Stimulated activated CD8-positive, alpha-beta memory T cell treated with anti-CD3 and anti-CD28 coated beads, Interleukin-15, amount 100 ng/mL, for 24 hours (primary cell): Measurements from ENCODE around the gene PCDHGC3.

Experiments
- DNase-seq: peaks from one replicate; pipeline ENCODE4 v3.0.0-alpha.2; 2020; ENCODE audit warnings: low read depth

PCDHGC3 gene

DNA sequence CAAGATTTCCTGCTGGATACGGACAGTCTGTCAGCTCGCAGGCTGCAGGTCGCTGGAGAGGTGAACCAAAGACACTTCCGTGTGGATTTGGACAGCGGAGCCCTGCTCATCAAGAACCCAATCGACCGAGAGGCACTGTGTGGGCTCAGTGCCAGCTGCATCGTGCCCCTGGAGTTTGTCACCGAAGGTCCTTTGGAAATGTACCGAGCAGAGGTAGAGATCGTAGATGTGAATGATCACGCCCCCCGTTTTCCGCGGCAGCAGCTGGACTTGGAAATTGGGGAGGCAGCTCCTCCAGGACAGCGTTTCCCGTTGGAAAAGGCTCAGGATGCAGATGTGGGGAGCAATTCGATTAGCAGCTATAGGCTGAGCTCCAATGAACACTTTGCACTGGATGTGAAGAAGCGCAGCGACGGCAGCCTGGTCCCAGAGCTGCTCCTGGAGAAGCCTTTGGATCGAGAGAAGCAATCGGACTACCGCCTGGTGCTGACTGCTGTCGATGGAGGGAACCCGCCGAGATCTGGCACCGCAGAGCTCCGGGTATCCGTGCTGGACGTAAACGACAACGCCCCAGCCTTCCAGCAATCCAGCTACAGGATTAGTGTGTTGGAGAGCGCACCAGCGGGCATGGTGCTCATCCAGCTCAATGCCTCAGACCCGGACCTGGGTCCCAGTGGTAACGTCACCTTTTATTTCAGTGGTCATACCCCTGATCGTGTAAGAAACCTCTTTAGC lies 9.7 kb downstream of the PCDHGC3 start:
- DNase-seq, result no peak

DNA sequence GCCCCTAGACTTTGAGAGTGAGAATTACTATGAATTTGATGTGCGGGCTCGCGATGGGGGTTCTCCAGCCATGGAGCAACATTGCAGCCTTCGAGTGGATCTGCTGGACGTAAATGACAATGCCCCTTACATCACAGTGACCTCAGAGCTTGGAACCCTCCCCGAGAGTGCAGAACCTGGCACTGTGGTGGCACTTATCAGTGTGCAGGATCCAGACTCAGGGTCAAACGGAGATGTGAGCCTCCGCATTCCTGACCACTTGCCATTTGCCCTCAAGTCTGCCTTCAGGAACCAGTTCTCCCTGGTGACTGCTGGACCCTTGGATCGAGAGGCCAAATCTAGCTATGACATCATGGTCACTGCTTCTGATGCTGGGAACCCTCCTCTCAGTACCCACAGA lies 10.3 kb downstream of the PCDHGC3 start:
- DNase-seq, result no peak

DNA sequence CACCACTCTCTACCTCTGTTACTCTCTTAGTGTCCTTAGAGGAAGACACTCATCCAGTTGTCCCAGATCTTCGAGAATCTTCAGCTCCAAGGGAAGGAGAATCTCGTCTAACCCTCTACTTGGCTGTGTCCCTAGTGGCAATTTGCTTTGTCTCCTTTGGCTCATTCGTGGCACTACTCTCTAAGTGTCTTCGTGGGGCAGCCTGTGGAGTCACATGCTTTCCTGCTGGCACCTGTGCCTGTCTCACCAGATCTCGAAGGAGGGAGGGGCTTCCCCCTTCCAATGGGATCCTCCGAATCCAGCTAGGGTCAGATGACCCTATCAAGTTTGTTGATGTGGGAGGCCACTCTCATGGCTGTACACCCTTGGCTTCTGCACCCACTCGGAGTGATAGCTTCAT lies 11.4 kb downstream of the PCDHGC3 start:
- no peak for DNase-seq

DNA sequence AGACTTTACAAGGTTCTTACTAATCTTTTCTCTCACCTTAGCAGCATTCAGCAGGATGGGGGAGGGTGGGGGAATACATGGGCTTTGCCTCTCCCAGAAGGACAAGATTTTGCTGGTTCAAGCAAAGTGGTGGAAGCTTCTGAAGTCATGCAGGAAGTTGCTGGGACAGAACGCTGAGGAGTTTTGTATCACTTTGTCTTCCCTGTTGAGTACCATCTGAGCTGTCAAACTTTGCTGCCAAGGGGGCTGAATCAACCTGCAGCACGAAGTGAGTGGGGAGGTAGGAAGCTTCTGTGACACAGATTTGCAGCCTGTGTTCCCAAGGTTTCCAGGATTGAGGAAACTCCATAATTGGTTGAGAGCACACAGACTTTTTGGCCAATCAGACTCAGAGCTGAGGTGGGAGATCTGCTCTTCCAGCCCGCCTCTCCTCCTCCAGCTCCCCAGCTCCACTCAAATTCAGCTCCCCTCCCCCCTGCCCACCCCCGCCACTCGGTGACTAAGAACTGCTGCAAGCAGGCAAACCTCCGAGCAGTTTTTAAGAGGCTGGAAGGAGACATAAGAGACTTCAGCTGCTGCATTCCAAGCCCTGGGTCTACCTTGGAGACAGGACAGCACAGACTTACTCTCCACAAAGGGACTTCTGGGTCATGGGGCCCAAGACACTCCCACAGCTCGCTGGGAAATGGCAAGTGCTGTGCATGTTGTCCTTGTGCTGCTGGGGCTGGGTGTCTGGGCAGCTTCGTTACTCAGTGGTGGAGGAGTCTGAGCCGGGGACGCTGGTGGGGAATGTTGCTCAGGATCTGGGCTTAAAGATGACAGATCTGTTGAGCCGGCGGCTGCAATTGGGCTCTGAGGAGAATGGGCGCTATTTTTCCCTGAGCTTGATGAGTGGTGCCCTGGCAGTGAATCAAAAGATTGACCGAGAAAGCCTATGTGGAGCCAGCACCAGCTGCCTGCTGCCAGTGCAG lies 13.1 kb downstream of the PCDHGC3 start, which contains the start of gene PCDHGC5:
Gene PCDHGC5, plus strand, starts transcription at position 491 of the 971 bp plus-strand sequence. Its CDS starts 160 bp downstream, at position 651.
- DNase-seq, result no peak

DNA sequence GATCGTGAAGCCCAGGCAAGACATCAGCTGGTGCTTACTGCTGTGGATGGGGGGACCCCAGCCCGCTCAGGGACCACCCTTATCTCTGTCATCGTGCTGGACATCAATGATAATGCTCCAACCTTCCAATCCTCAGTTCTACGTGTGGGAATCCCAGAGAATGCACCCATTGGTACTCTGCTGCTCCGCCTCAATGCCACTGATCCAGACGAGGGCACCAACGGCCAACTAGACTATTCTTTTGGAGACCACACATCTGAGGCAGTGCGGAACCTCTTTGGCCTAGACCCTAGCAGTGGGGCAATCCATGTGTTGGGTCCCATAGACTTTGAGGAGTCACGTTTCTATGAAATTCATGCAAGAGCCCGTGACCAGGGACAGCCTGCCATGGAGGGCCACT lies 14.1 kb downstream of the PCDHGC3 start:
- DNase-seq, result no peak

DNA sequence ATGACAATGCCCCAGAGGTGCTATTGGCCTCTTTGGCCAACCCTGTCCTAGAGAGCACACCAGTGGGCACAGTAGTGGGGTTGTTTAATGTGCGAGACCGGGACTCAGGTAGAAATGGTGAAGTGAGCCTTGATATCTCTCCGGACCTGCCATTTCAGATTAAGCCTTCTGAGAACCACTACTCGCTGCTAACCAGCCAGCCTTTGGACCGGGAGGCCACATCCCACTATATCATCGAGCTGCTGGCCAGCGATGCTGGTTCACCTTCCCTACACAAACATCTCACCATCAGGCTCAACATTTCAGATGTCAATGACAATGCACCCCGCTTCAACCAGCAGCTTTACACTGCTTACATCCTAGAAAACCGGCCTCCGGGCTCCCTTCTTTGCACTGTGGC lies 14.5 kb downstream of the PCDHGC3 start:
- no peak for DNase-seq

DNA sequence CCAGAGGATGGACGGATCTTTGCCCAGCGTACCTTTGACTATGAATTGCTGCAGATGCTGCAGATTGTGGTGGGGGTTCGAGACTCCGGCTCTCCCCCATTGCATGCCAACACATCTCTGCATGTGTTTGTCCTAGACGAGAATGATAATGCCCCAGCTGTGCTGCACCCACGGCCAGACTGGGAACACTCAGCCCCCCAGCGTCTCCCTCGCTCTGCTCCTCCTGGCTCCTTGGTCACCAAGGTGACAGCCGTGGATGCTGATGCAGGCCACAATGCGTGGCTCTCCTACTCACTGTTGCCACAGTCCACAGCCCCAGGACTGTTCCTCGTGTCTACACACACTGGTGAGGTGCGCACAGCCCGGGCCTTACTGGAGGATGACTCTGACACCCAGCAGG lies 15.0 kb downstream of the PCDHGC3 start:
- no peak for DNase-seq

- DNase-seq, result no peak
Observed at GRCh38 chr5:141491323-141492167, 15.8 kb downstream of the PCDHGC3 start.

- DNase-seq, result no peak
Observed at GRCh38 chr5:141492168-141492885, 16.6 kb downstream of the PCDHGC3 start.

GRCh38 chr5:141493500-141494422 lies 18.0 kb downstream of the PCDHGC3 start:
- no peak for DNase-seq

DNA sequence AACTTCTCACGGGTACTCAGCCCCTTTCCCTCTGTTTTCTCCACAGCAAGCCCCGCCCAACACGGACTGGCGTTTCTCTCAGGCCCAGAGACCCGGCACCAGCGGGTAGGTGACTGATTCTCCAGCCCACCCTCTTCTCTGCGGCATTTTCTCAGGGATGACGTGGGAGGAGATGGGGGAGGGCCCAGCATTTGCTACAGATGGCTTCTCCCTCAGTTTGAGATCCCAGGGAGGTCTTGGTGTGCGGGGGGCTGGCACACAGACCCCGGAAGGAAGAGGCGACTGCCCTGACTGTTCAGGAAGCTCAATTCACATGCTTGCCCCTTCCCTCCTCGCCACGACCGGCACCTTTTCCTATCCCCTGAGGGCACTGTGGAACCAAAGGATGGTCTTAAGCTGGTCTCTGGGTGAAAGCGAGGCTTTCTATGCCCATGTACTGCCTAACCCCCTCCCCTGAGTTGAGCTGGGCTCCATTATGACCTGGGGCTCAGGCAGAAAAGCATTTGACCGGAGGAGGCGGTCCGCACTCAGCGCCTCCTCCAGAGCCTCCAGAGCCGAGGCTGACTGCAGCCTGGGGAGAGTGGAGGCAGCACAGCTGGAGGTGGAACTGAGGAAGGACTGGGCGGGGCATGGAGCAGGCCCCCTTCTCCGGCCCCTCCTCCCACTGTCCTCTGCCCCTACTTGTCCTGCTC lies 19.1 kb downstream of the PCDHGC3 start:
- DNase-seq, result no peak

GRCh38 chr5:141495453-141495811 lies 19.7 kb downstream of the PCDHGC3 start:
- no peak for DNase-seq

DNA sequence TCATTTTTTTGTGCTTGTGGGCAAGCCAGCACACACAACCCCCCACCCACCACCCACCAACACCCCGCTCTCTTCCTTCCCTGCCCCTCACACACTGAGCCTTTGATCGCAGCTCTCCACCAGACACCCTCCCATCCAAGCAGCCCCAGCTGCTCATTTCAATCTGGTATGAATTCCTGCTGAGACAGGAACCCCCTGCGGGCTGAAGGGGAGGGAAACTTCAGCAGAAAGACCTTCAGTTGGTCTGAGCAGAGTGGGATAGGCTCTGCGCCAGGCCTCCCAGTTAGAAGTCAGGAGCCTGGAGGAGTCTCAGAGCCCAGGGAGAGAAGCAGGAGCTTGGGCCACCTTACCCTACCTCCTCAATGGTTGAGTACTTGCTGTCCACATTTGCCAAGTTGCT lies 20.3 kb downstream of the PCDHGC3 start:
- no peak for DNase-seq

DNA sequence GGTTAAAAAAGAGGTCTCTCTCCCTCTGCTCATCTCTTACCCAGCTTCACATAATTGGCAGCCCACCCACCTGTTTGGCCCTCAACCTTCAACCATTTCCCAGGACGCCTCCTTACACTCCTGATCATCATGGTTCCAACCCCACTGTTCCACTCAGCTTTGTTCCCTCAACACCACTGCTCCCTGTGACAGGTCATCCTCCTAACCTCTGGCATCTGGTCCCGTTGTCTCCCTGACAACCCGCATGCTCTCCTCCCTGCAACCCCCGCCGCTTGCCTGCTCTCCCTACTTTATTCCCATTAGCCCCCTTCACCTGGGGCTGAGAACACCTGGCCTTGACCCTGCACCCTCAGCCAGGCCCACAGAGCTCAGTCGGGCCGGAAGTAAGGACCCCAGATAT lies 26.0 kb downstream of the PCDHGC3 start:
- DNase-seq, result no peak

GRCh38 chr5:141503681-141504080 lies 27.9 kb downstream of the PCDHGC3 start:
- DNase-seq, result no peak

GRCh38 chr5:141504216-141504615 lies 28.4 kb downstream of the PCDHGC3 start:
- no peak for DNase-seq

DNA sequence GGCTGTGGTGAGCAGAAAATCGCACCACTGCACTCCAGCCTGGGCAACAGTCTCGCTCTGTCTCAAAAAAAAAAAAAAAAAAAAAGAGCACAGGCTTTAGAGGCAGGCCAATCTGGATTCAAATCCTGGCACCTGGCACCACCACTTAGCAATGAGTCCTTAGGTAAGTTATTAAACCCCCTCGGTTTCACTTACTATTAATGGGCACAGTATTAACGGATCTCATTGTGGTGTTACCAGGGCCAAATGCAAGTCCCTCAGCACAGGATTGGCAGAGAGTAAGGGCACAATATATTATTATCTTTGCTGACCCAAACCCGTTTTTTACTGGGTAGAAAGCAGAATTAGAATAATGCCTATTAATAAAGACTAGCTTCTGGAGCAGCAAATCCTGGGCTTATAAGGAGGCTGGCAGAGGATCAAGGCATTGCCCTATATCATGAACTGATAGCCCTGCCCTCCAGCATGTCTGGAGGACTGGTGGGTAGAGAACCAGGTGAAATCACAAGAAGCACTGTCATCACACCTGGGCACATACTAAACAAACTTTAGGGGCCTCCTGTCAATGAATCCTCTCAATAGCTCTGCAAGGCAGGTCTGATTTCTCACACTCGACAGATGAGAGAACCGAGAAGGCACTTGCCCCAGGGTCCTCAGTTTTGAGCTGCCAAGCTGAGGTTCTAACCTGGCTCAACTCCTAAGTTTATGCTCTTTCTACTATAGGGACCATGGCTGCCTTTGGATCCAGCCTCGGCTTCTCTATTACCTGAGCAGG lies 30.8 kb downstream of the PCDHGC3 start:
- no peak for DNase-seq

DNA sequence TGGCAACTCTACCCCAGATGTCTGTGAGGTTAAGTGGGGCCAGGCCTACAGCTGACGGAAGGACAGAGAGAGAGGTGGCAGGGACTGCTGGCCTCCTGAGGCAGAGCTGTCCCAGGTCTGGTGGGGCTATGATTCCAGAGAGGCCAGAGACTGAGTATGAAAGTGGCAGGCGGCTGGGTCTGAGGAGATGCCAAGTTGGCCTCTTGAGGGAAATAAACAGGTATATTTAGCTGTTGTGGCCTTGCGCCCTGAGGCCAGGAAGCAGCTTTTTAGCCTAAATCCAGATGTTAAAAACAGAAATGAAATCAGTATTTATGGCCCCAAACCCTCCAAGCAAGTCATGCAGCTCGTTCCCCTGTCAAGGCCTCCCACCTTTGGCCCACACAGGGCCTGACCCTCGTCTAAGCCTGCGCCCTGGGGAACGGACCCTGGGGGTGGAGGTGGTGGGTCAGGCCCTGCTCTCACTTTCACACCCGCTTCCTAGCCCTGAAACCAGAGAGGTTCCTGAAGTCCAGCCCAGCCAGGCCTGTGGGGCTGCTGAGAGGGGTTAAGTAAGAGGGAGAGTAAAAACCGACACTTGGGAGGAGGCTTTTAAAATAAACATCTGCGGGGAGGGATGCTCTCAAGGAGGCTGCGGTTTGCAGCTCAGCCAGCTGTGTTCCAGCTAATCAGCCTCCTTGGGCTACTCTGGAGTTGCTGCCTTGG lies 31.8 kb downstream of the PCDHGC3 start:
- no peak for DNase-seq

- no peak for DNase-seq
Observed at GRCh38 chr5:141508440-141508797, 32.7 kb downstream of the PCDHGC3 start.
